Mucosa of descending colon (tissue), 3 donors: ENCODE results near the gene UNC13A. TPM values are rescaled to one million over a fixed set of nuclear protein-coding genes. Genes with fewer than 3 reads are reported as not detected.

ENCODE experiments used
- ATAC-seq: fragments of 200-7000 bp; cut with Tn5 transposase; one replicate; pipeline ENCODE4 v1.9.1; 2020; ENCODE audit warnings: mild to moderate bottlenecking, moderate library complexity
- DNase-seq, 3 donors: peaks; one replicate each; pipeline ENCODE4 v3.0.0-alpha.2; 2020
- H3K36me3 ChIP-seq: fragments of 200-600 bp; one replicate; pipeline ENCODE4 v1.8.0; 2021; ENCODE audit warnings: low read depth, mild to moderate bottlenecking
- H3K4me1 ChIP-seq: fragments of 200-600 bp; one replicate; pipeline ENCODE4 v1.8.0; 2021; ENCODE audit warnings: low read depth, mild to moderate bottlenecking
- H3K4me3 ChIP-seq: fragments of 200-600 bp; one replicate; pipeline ENCODE4 v1.8.0; 2021; ENCODE audit warnings: mild to moderate bottlenecking
- H3K9me3 ChIP-seq: fragments of 200-600 bp; one replicate; pipeline ENCODE4 v1.8.0; 2021; ENCODE audit warnings: mild to moderate bottlenecking
- CTCF ChIP-seq: fragments of 200-600 bp; IDR thresholded peaks from one replicate; pipeline ENCODE4 v1.8.0; 2022; ENCODE audit warnings: antibody characterized with exemption, mild to moderate bottlenecking
- intact Hi-C, 2 donors: fragments of 100-400 bp; cut with DNase I in 1 of 2; cut with micrococcal nuclease in 1 of 2; formaldehyde crosslinking; loops; one replicate each; pipeline versions ENCODE4 v1.11.0 to v1.11.1; 2022; cut with DNase I, micrococcal nuclease
- total RNA-seq, 3 donors: library from RNA; stranded (reverse); fragmentation: NEBNext Ultra II Directional in 2 of 3; extraction: Animal tissue kit (Norgen Biotek cat#: 25700) in 2 of 3; gene quantifications; one replicate each; pipeline versions ENCODE4 v1.2.1 to v1.2.4, GENCODE V29; 2021 to 2023
- donor health status: DM: no; HTN: no; CAD: no; lungs with moderate emphysema.
- donor health status: DM: no; HTN: no; CAD: no.
- donor health status: DM: no; HTN: yes; CAD: no.

The UNC13A gene
- total RNA-seq, 3 donors from 2014 or later: 0.53 to 0.85 (median 0.72) TPM

- H3K4me3 ChIP-seq: no peak overlapping the region
- no peaks in the 10 kb centered on the region for H3K36me3 ChIP-seq
- H3K4me1 ChIP-seq: no peaks in the 10 kb centered on the region
- ATAC-seq (no peak), DNase-seq (peak in 1 of 3 donors; percentile 8)
- no peaks in the 10 kb centered on the region for H3K9me3 ChIP-seq
- no peak for TF ChIP-seq CTCF
- intact Hi-C loops: no loop called here
Observed at GRCh38 chr19:17677002-17677401, 11.2 kb downstream of the UNC13A start.

GRCh38 chr19:17676295-17676694 is 11.9 kb downstream of the UNC13A start:
- no peaks in the 10 kb centered on the region for H3K4me1 ChIP-seq
- ATAC-seq: no peak
- no peak for DNase-seq
- intact Hi-C loops: no loop called here
- no peak overlapping the region for H3K4me3 ChIP-seq
- H3K9me3 ChIP-seq: no peaks in the 10 kb centered on the region
- H3K36me3 ChIP-seq: no peaks in the 10 kb centered on the region
- no peak for TF ChIP-seq CTCF

GRCh38 chr19:17673937-17674799 is 14.0 kb downstream of the UNC13A start:
- H3K9me3 ChIP-seq: no peaks in the 10 kb centered on the region
- no peaks in the 10 kb centered on the region for H3K36me3 ChIP-seq
- TF ChIP-seq CTCF: no peak
- no peaks in the 10 kb centered on the region for H3K4me1 ChIP-seq
- H3K4me3 ChIP-seq: no peak overlapping the region
- no peak for DNase-seq
- intact Hi-C loops: no loop called here
- ATAC-seq: no peak

GRCh38 chr19:17671906-17672305 is 16.2 kb downstream of the UNC13A start:
- Histone ChIP-seq H3K36me3 (no peaks in the 10 kb centered on the region), H3K4me1 (no peaks in the 10 kb centered on the region), H3K4me3 (no peak overlapping the region), H3K9me3 (no peaks in the 10 kb centered on the region)
- peak in 1 of 3 donors; percentile 19 for DNase-seq
- TF ChIP-seq CTCF: no peak
- ATAC-seq: peak; percentile 59
- intact Hi-C loops: no loop called here

GRCh38 chr19:17669419-17669818 is 18.7 kb downstream of the UNC13A start:
- H3K4me1 ChIP-seq: no peaks in the 10 kb centered on the region
- TF ChIP-seq CTCF: no peak
- intact Hi-C loops: no loop called here
- ATAC-seq (no peak), DNase-seq (no peak)
- H3K4me3 ChIP-seq: no peak overlapping the region
- H3K9me3 ChIP-seq: peaks cover 13% of the 10 kb centered on the region
- H3K36me3 ChIP-seq: no peaks in the 10 kb centered on the region
